PFSK-1 (cell line): Measurements from ENCODE around the gene CNTNAP2.

ENCODE experiments used
- FOXP2 ChIP-seq: optimal IDR thresholded peaks from 2 replicates; pipeline ENCODE3; 2011; ENCODE audit warnings: borderline replicate concordance, control low read depth, inconsistent platforms; ENCODE audit not compliant: insufficient read depth; ENCODE audit errors: extremely low read length, extremely low read depth
- POLR2AphosphoS5 ChIP-seq: IDR thresholded peaks from 2 replicates; pipeline ENCODE4 v1.6.1; 2012; ENCODE audit warnings: low read depth, mild to moderate bottlenecking, control low read depth, low read length, moderate library complexity
- REST ChIP-seq, 2 experiments: IDR thresholded peaks; 2 replicates each; pipeline versions ENCODE4 v1.6.1 to v1.8.0; 2011 to 2012; ENCODE audit warnings: low read depth in 2 of 2, low read length in 2 of 2, control low read depth in 1 of 2, inconsistent platforms in 1 of 2, mild to moderate bottlenecking in 1 of 2, moderate library complexity in 1 of 2; ENCODE audit not compliant: insufficient read depth in 1 of 2
- SIN3A ChIP-seq: IDR thresholded peaks from 2 replicates; pipeline ENCODE4 v1.6.1; 2012; ENCODE audit warnings: mild to moderate bottlenecking, low read length, moderate library complexity, borderline replicate concordance; ENCODE audit not compliant: insufficient read depth
- TAF1 ChIP-seq: IDR thresholded peaks from 2 replicates; pipeline ENCODE4 v1.6.1; 2012; ENCODE audit warnings: low read length, control low read depth, borderline replicate concordance; ENCODE audit not compliant: insufficient read depth

CNTNAP2 gene

GRCh38 chr7:148337246-148337965 lies 2220.8 kb downstream of the CNTNAP2 start:
- no peak for TF ChIP-seq REST (IDR thresholded peaks at IDR 0.05; ENCODE audit: insufficient read depth in 1 of 2, low read depth in 2 of 2, low read length in 2 of 2)
- TF ChIP-seq FOXP2, result no peak
- no peak for TF ChIP-seq TAF1
- no peak for TF ChIP-seq SIN3A
- TF ChIP-seq POLR2AphosphoS5, result no peak

GRCh38 chr7:148337995-148338747 lies 2221.6 kb downstream of the CNTNAP2 start:
- TF ChIP-seq SIN3A (no peak), POLR2AphosphoS5 (no peak), FOXP2 (no peak), REST (IDR thresholded peaks at IDR 0.05; ENCODE audit: insufficient read depth in 1 of 2, low read depth in 2 of 2, low read length in 2 of 2) (no peak), TAF1 (no peak)

- TF ChIP-seq FOXP2, result no peak
- TF ChIP-seq SIN3A, result no peak
- TF ChIP-seq TAF1, result no peak
- TF ChIP-seq POLR2AphosphoS5, result no peak
These were observed 2224.1 kb downstream of the CNTNAP2 start for GRCh38 chr7:148340438-148341280.

- TF ChIP-seq REST (IDR thresholded peaks at IDR 0.05; ENCODE audit: insufficient read depth in 1 of 2, low read depth in 2 of 2, low read length in 2 of 2) (no peak), TAF1 (no peak), POLR2AphosphoS5 (no peak), FOXP2 (no peak), SIN3A (no peak)
These were observed 2227.8 kb downstream of the CNTNAP2 start for GRCh38 chr7:148344406-148344805.

- no peak for TF ChIP-seq SIN3A
These were observed 2231.4 kb downstream of the CNTNAP2 start for GRCh38 chr7:148347981-148348380.
